Panc1 (cell line): ENCODE measurements around the gene CD276.

Source experiments
- POLR2AphosphoS5 ChIP-seq: IDR thresholded peaks from 2 replicates; pipeline ENCODE4 v1.6.1; 2012; ENCODE audit warnings: mild to moderate bottlenecking, low read depth, low read length, moderate library complexity
- SIN3A ChIP-seq: IDR thresholded peaks from 2 replicates; pipeline ENCODE4 v1.6.1; 2012; ENCODE audit warnings: low read depth, mild to moderate bottlenecking, low read length, moderate library complexity, borderline replicate concordance; ENCODE audit not compliant: insufficient read depth
- TF ChIP-seq, protein P1 (sequence below): fragments of 450-650 bp; IDR thresholded peaks from 2 replicates; pipeline ENCODE4 v1.5.1; 2017; ENCODE audit warnings: mild to moderate bottlenecking
- TF ChIP-seq, protein P2 (sequence below), 2 experiments: IDR thresholded peaks; 2 replicates each; pipeline ENCODE4 v1.6.1; 2011 to 2012; ENCODE audit warnings: low read depth in 2 of 2, control low read depth in 1 of 2, low read length in 1 of 2, mild to moderate bottlenecking in 1 of 2, moderate library complexity in 1 of 2; ENCODE audit not compliant: insufficient read depth in 1 of 2

DNA sequence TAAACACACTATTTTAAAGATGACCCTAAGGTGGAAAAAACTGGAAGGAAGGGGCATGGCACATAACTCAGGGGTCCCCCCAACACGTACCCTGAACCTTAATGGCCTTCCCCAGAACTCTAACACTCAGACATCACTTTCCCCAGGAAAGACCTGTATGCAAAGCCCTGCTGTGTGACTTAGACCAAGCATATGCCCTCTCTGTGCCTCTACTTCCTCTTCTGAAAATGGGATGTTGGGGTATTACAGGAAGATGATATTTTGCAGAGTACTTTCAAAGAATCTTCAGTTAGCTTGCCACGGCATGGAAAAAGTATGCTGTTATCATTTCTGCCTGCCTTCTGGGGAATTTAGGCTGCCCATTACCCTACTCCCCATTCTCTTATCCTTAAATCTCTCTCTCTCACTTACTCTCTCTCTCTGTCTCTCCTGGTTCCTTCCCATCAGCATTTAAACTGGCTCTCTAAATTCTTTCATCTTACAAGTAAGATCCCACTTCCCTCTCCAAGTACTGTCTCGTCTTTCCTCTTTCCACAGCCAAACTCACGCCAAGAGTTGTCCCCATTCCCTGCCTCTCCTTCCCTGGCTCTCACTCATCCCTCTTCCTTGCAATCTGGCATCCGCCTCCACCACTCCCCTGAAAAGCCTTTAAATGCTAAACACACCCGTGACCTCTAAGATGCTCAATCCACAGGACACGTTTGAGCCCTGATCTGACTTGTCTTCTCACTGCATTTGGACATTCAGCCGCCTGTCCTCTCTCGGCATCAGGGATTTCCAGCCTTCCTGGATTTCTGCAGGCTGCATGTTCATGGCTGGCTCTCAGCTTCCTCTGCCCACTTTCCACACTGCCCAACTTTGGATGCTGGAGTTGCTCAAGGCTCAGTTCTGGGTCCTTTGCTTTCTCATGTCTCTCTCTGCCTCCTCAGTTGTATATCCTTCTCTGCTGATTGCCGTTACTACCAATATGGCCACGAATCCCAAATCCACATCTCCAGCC is 76.4 kb downstream of the CD276 start:
- TF ChIP-seq, protein P1, sequence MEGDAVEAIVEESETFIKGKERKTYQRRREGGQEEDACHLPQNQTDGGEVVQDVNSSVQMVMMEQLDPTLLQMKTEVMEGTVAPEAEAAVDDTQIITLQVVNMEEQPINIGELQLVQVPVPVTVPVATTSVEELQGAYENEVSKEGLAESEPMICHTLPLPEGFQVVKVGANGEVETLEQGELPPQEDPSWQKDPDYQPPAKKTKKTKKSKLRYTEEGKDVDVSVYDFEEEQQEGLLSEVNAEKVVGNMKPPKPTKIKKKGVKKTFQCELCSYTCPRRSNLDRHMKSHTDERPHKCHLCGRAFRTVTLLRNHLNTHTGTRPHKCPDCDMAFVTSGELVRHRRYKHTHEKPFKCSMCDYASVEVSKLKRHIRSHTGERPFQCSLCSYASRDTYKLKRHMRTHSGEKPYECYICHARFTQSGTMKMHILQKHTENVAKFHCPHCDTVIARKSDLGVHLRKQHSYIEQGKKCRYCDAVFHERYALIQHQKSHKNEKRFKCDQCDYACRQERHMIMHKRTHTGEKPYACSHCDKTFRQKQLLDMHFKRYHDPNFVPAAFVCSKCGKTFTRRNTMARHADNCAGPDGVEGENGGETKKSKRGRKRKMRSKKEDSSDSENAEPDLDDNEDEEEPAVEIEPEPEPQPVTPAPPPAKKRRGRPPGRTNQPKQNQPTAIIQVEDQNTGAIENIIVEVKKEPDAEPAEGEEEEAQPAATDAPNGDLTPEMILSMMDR = no peak
- TF ChIP-seq, protein P2, sequence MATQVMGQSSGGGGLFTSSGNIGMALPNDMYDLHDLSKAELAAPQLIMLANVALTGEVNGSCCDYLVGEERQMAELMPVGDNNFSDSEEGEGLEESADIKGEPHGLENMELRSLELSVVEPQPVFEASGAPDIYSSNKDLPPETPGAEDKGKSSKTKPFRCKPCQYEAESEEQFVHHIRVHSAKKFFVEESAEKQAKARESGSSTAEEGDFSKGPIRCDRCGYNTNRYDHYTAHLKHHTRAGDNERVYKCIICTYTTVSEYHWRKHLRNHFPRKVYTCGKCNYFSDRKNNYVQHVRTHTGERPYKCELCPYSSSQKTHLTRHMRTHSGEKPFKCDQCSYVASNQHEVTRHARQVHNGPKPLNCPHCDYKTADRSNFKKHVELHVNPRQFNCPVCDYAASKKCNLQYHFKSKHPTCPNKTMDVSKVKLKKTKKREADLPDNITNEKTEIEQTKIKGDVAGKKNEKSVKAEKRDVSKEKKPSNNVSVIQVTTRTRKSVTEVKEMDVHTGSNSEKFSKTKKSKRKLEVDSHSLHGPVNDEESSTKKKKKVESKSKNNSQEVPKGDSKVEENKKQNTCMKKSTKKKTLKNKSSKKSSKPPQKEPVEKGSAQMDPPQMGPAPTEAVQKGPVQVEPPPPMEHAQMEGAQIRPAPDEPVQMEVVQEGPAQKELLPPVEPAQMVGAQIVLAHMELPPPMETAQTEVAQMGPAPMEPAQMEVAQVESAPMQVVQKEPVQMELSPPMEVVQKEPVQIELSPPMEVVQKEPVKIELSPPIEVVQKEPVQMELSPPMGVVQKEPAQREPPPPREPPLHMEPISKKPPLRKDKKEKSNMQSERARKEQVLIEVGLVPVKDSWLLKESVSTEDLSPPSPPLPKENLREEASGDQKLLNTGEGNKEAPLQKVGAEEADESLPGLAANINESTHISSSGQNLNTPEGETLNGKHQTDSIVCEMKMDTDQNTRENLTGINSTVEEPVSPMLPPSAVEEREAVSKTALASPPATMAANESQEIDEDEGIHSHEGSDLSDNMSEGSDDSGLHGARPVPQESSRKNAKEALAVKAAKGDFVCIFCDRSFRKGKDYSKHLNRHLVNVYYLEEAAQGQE (IDR thresholded peaks at IDR 0.05; ENCODE audit: insufficient read depth in 1 of 2, low read depth in 2 of 2, low read length in 1 of 2) = no peak
- TF ChIP-seq POLR2AphosphoS5 (no peak), SIN3A (no peak)
